ENCODE data around the gene DDX47.
"Not testable (repeated sequence)": the region's sequence is repeated elsewhere in the genome, so short reads cannot be mapped to it uniquely, and the experiment has no call there.

DNA sequence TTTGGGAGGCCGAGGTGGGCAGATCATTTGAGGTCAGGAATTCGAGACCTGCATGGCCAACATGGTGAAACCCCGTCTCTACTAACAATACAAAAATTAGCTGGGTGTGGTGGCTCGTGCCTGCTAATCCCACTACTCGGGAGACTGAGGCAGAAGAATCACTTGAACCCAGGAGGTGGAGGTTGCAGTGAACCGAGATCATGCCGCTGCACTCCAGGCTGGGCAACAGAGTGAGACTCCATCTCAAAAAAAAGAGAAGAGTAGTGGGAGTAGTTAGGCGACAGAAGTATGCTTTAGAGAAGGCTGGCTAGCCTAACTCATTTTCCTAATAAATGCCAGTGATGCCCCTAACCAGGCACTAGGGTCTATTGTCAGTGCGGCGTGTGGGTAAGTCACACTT is 26.3 kb downstream of the DDX47 start:
- TF ChIP-seq, protein P1, sequence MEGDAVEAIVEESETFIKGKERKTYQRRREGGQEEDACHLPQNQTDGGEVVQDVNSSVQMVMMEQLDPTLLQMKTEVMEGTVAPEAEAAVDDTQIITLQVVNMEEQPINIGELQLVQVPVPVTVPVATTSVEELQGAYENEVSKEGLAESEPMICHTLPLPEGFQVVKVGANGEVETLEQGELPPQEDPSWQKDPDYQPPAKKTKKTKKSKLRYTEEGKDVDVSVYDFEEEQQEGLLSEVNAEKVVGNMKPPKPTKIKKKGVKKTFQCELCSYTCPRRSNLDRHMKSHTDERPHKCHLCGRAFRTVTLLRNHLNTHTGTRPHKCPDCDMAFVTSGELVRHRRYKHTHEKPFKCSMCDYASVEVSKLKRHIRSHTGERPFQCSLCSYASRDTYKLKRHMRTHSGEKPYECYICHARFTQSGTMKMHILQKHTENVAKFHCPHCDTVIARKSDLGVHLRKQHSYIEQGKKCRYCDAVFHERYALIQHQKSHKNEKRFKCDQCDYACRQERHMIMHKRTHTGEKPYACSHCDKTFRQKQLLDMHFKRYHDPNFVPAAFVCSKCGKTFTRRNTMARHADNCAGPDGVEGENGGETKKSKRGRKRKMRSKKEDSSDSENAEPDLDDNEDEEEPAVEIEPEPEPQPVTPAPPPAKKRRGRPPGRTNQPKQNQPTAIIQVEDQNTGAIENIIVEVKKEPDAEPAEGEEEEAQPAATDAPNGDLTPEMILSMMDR (IDR thresholded peaks at IDR 0.05) = not testable (repeated sequence)
- TF ChIP-seq POLR2A (IDR thresholded peaks at IDR 0.05) = not testable (repeated sequence)
